Activated CD4-positive, alpha-beta T cell treated with anti-CD3 and anti-CD28 coated beads for 24 hours (primary cell): ENCODE data around the gene TMEM42.
"Not testable (repeated sequence)": the region's sequence is repeated elsewhere in the genome, so short reads cannot be mapped to it uniquely, and the experiment has no call there.

Experiments
- DNase-seq, 2 donors: peaks; one replicate each; pipeline ENCODE4 v3.0.0-alpha.2; 2020; ENCODE audit warnings: low read depth in 2 of 2

TMEM42 gene

GRCh38 chr3:44861412-44862225, at the start of gene TMEM42:
Gene TMEM42, plus strand, starts transcription at chr3:44861912. Its CDS starts 13 bp downstream, at chr3:44861925.
- DNase-seq = peak; percentile 73 to 82

GRCh38 chr3:44814751-44815150, 47.0 kb upstream of the TMEM42 start:
- DNase-seq = no peak

GRCh38 chr3:44816334-44816733, 45.4 kb upstream of the TMEM42 start:
- not testable (repeated sequence) for DNase-seq

- DNase-seq = not testable (repeated sequence)
These were observed 40.5 kb upstream of the TMEM42 start for GRCh38 chr3:44821206-44821605.

GRCh38 chr3:44825264-44825925, 36.3 kb upstream of the TMEM42 start:
- no peak for DNase-seq

- DNase-seq = no peak
These were observed 34.5 kb upstream of the TMEM42 start for GRCh38 chr3:44827196-44827595.

GRCh38 chr3:44831232-44831631, 30.5 kb upstream of the TMEM42 start:
- DNase-seq = no peak

- DNase-seq = no peak
These were observed 29.7 kb upstream of the TMEM42 start for GRCh38 chr3:44832032-44832431.

- no peak for DNase-seq
These were observed 28.7 kb upstream of the TMEM42 start for GRCh38 chr3:44832965-44833364.

GRCh38 chr3:44833394-44833793, 28.3 kb upstream of the TMEM42 start:
- DNase-seq = no peak

- DNase-seq = no peak
These were observed 26.0 kb upstream of the TMEM42 start for GRCh38 chr3:44835684-44836083.

- no peak for DNase-seq
These were observed 19.3 kb upstream of the TMEM42 start for GRCh38 chr3:44842376-44842775.

- no peak for DNase-seq
These were observed 15.9 kb upstream of the TMEM42 start for GRCh38 chr3:44845528-44846520.

GRCh38 chr3:44848634-44849033, 13.1 kb upstream of the TMEM42 start:
- no peak for DNase-seq

- DNase-seq = not testable (repeated sequence)
These were observed 5.0 kb upstream of the TMEM42 start for GRCh38 chr3:44856663-44857062.

- no peak for DNase-seq
These were observed 1.6 kb upstream of the TMEM42 start for GRCh38 chr3:44860117-44860516.

- no peak for DNase-seq
These were observed 520 bp downstream of the TMEM42 start for GRCh38 chr3:44862226-44862637.

- no peak for DNase-seq
These were observed 3.7 kb downstream of the TMEM42 start for GRCh38 chr3:44865272-44866035.

GRCh38 chr3:44867421-44868111, 5.9 kb downstream of the TMEM42 start:
- no peak for DNase-seq

GRCh38 chr3:44870375-44871061, 8.8 kb downstream of the TMEM42 start:
- DNase-seq = no peak
